LNCAP (cell line): ENCODE data around the gene USP6NL.

Experiments
- CTCF ChIP-seq: fragments of 450-650 bp; IDR thresholded peaks from 2 replicates; pipeline ENCODE4 v1.5.1; 2017; ENCODE audit warnings: mild to moderate bottlenecking

The USP6NL gene

GRCh38 chr10:11557513-11557912 is 53.9 kb downstream of the USP6NL start:
- no peak for TF ChIP-seq CTCF

GRCh38 chr10:11555556-11555955 is 55.9 kb downstream of the USP6NL start:
- TF ChIP-seq CTCF = no peak

DNA sequence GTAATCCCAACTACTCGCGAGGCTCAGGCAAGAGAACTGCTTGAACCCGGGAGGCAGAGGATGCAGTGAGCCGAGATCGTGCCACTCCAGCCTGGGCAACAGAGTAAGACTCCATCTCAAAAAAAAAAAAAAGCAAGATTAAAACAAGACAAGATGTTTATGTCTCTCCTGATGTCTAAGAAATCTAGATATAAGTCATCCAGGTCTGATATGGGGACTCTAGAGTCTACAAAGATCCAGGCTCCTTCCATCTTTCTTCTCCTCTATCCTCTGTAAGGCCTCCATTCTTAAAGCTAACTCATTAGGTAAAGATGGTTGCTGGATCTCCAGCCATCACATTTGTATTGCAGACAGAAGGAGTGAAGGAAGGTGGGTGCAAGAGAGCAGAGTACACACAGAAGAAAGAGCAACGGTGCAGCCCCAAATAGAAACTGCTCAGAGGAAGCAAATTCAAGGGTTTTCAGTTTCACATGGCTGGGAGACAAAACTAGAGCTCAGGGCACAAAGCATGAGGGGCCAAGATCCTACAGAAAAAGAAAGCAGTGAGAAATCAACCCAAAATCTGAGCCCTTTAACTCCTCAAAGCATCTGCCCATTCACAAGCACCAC is 57.6 kb downstream of the USP6NL start:
- no peak for TF ChIP-seq CTCF

DNA sequence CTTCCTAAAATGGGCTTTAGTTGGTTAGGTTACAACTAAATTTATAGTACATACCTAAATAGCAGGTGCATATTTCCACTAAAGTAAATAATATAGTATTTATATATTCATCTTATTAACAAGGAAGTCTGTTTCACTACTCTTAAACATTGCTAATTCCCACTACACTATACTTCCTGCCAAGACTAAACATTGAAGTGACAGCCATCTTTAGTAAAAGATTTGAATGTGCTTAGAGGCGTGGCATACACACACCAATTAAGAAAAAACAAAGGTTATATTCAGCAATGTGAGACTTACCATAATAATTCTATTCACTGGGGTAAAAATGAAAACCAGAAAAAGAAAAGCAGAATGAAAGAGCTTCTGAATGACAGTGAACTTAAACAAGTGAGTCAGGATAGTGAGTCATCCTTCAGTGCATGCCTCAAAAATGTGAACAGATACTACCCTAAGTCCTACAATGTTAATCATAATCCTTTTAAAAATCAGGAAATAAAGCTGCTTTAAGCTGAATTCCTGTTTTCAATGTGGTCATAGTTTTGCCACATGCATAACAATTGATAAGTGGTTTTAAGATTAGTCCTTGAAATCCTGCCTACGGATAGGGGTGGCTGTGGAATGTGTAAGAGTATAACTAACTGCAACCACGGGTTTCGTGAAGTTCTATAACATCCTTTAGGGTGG is 59.4 kb downstream of the USP6NL start:
- no peak for TF ChIP-seq CTCF

DNA sequence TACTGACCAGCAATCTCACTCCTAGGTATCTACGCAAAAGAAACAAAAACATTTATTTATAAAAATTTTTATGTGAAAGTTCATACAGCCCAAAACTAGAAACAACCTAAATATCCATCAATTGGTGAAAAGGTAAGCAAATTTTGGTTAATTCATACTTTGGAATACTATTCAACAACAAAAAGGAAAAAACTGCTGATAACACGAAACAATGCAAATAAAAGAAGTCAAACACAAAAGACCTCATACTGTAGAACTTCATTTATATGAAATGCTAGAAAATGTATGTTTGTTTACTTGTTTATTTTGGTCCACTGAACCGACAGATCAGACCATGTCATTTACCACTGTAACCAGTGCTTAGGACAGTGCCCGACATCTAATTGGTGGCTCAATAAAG is 60.3 kb downstream of the USP6NL start:
- no peak for TF ChIP-seq CTCF

- TF ChIP-seq CTCF = no peak
Observed at GRCh38 chr10:11548768-11549099, 62.7 kb downstream of the USP6NL start.

DNA sequence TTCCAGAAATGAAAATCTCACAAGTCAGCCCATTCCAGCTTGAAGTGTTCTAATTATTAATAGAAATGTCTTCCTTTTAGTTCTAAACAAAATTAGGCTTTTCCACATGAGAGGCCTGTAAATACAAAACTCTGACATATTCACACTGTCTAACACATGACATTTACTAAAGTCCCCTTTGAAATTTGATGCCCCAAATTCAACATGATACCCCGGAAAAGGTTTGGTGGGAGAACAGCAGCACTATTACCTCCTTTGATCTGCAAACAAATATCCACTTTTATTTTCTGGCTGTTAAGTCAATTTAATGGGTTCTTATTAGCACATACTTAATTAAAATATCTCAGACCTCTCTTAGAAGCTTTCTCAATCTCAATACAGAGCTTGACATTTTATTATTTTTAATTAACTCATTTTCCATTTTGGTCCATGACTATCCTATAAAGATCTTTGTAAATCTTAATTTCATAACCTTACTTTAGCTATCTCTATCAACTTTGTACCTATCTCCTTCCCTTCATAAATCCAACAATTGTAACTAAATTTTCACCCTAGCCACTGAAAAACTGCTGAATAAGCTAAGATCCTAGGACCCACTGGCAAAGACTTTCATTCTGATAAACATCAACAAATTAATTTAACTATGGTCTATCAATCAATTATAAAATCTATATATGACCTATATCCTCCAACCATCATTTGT is 63.2 kb downstream of the USP6NL start:
- TF ChIP-seq CTCF = no peak
